HEK293T (cell line): Measurements from ENCODE around the gene GPD2.

ENCODE experiments used
- CTCF ChIA-PET: fragments of 350-600 bp; formaldehyde crosslinking; extraction: SDS; loops from one replicate; lab custom pipeline; 2021; ENCODE audit warnings: antibody characterized with exemption, inconsistent platforms; lab: Yijun Ruan, JAX
- POLR2A ChIA-PET: fragments of 350-600 bp; formaldehyde crosslinking; extraction: SDS; loops from one replicate; lab custom pipeline; 2020; ENCODE audit warnings: antibody characterized with exemption, inconsistent platforms; lab: Yijun Ruan, JAX
- DNase-seq: peaks from one replicate; pipeline ENCODE4 v3.0.0; 2012; ENCODE audit warnings: mixed read lengths; ENCODE audit errors: extremely low spot score
- ARNT ChIP-seq: fragments of 450-650 bp; IDR thresholded peaks from 2 replicates; pipeline ENCODE4 v1.6.1; 2017; ENCODE audit warnings: mild to moderate bottlenecking
- BHLHE40 ChIP-seq: fragments of 450-650 bp; IDR thresholded peaks from 2 replicates; pipeline ENCODE4 v1.6.1; 2016; ENCODE audit warnings: mild to moderate bottlenecking, moderate library complexity, borderline replicate concordance
- CTBP1 ChIP-seq: fragments of 450-650 bp; IDR thresholded peaks from 2 replicates; pipeline ENCODE4 v1.6.1; 2016; ENCODE audit warnings: borderline replicate concordance
- ELF4 ChIP-seq: fragments of 450-650 bp; IDR thresholded peaks from 2 replicates; pipeline ENCODE4 v1.6.1; 2017; ENCODE audit warnings: antibody characterized with exemption
- FOXA1 ChIP-seq: fragments of 450-650 bp; IDR thresholded peaks from 2 replicates; pipeline ENCODE4 v1.6.1; 2016; ENCODE audit warnings: mild to moderate bottlenecking
- FOXK2 ChIP-seq: fragments of 450-650 bp; IDR thresholded peaks from 2 replicates; pipeline ENCODE4 v1.6.1; 2016; ENCODE audit warnings: mild to moderate bottlenecking
- FOXM1 ChIP-seq: fragments of 450-650 bp; IDR thresholded peaks from 2 replicates; pipeline ENCODE4 v1.6.1; 2017; ENCODE audit warnings: mild to moderate bottlenecking, borderline replicate concordance
- HDGF ChIP-seq: fragments of 450-650 bp; IDR thresholded peaks from 2 replicates; pipeline ENCODE4 v1.6.1; 2017; ENCODE audit warnings: antibody characterized with exemption, borderline replicate concordance
- L3MBTL2 ChIP-seq: fragments of 450-650 bp; conservative IDR thresholded peaks from 2 replicates; pipeline ENCODE4 v1.6.1; 2016; ENCODE audit warnings: mild to moderate bottlenecking
- LEF1 ChIP-seq: fragments of 450-650 bp; IDR thresholded peaks from 2 replicates; pipeline ENCODE4 v1.6.1; 2017; ENCODE audit warnings: mild to moderate bottlenecking, borderline replicate concordance
- NFRKB ChIP-seq: fragments of 450-650 bp; IDR thresholded peaks from 2 replicates; pipeline ENCODE4 v1.6.1; 2016; ENCODE audit warnings: mild to moderate bottlenecking, moderate library complexity
- SP1 ChIP-seq: fragments of 450-650 bp; IDR thresholded peaks from 2 replicates; pipeline ENCODE4 v1.6.1; 2017
- SUZ12 ChIP-seq: fragments of 450-650 bp; IDR thresholded peaks from 2 replicates; pipeline ENCODE4 v1.6.1; 2016; ENCODE audit warnings: mild to moderate bottlenecking
- TARDBP ChIP-seq: fragments of 450-650 bp; IDR thresholded peaks from 2 replicates; pipeline ENCODE4 v1.6.1; 2016
- ZNF384 ChIP-seq: fragments of 450-650 bp; IDR thresholded peaks from 2 replicates; pipeline ENCODE4 v1.6.1; 2016
- TF ChIP-seq, protein P1 (sequence below): fragments of 450-650 bp; IDR thresholded peaks from 2 replicates; pipeline ENCODE4 v1.6.1; 2016

GPD2 gene

DNA sequence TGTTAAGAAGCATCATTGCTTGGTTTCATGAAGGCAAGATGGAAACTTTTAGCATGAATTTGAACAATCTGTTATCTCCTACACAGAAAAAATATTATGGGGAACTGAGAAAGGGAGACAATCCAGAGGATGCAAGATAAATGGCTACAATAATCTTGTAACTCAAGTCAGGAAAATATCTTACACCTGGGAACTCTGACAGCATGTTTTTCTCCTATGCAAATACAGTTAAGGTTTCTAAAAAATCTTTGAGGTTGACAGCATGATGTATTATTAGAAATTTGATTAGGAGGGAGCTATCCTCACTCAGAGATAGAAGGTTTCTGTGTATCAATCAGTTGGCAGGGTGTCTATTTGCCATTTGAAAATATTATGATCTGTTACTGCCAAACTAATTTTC, 75.6 kb downstream of the GPD2 start:
- ChIA-PET POLR2A (no interaction called here), CTCF (no interaction called here)
- TF ChIP-seq, protein P1, sequence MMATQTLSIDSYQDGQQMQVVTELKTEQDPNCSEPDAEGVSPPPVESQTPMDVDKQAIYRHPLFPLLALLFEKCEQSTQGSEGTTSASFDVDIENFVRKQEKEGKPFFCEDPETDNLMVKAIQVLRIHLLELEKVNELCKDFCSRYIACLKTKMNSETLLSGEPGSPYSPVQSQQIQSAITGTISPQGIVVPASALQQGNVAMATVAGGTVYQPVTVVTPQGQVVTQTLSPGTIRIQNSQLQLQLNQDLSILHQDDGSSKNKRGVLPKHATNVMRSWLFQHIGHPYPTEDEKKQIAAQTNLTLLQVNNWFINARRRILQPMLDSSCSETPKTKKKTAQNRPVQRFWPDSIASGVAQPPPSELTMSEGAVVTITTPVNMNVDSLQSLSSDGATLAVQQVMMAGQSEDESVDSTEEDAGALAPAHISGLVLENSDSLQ, result no peak
- no peak for TF ChIP-seq L3MBTL2
- no peak for TF ChIP-seq ZNF384
- TF ChIP-seq SUZ12, result no peak
- no peak for TF ChIP-seq LEF1
- no peak for TF ChIP-seq BHLHE40
- no peak for TF ChIP-seq ELF4
- TF ChIP-seq FOXM1, result no peak
- no peak for TF ChIP-seq FOXA1
- no peak for TF ChIP-seq FOXK2
- TF ChIP-seq TARDBP, result no peak
- TF ChIP-seq HDGF, result no peak
- DNase-seq, result no peak

- TF ChIP-seq SP1 (no peak), ARNT (no peak), FOXM1 (no peak), SUZ12 (no peak), FOXA1 (no peak), ZNF384 (no peak), BHLHE40 (no peak), LEF1 (no peak), HDGF (no peak), TARDBP (no peak), L3MBTL2 (no peak)
- TF ChIP-seq, protein P1, result no peak
- ChIA-PET CTCF (no interaction called here), POLR2A (no interaction called here)
- no peak for DNase-seq
These were observed 76.3 kb downstream of the GPD2 start for GRCh38 chr2:156512451-156512850.

DNA sequence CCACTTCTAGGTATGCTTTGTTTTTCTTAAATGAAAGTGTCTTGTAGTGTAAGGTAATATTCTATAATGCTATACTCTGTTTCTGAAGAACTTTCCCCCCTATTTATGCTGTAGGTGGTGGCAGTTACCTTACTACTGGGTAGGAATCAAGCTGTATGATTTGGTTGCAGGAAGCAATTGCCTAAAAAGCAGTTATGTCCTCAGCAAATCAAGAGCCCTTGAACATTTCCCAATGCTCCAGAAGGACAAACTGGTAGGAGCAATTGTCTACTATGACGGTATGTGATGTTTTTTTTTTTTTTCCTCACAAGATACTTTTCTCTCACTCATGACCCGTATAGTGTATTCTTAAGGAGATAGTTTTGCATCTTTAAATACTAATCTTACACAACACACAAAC, 77.0 kb downstream of the GPD2 start:
- DNase-seq, result no peak
- CTCF ChIA-PET, result no interaction called here
- no peak for TF ChIP-seq FOXM1
- no peak for TF ChIP-seq ARNT
- no peak for TF ChIP-seq L3MBTL2
- TF ChIP-seq NFRKB, result no peak
- no peak for TF ChIP-seq SP1
- no peak for TF ChIP-seq ZNF384
- TF ChIP-seq, protein P1, result no peak
- TF ChIP-seq HDGF, result no peak
- POLR2A ChIA-PET, result no interaction called here

DNA sequence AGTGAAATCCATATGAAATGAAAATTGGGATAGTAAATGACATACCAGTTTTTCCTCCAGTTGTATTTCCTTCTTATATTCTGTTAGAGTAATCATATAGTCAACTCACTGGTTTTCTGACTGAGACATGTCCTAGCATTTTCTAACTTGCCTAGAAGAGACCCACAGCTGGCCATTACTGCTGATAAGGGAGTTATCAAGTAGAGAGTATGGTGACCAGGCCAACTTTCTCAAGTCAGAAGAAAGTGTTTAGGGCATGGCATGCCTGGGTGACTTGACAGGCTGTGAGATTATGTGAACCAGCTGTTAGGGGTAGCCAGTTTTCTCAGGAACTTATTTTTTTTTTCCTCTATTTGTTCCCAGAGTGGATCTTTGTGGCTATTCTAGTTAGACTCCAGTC, 81.2 kb downstream of the GPD2 start:
- DNase-seq, result no peak
- CTCF ChIA-PET, result no interaction called here
- TF ChIP-seq ARNT (no peak), TARDBP (no peak), ELF4 (no peak), FOXA1 (no peak), BHLHE40 (no peak), HDGF (no peak), LEF1 (no peak), CTBP1 (no peak), FOXK2 (no peak), SP1 (no peak), ZNF384 (no peak), SUZ12 (no peak), L3MBTL2 (no peak), NFRKB (no peak), FOXM1 (no peak)
- TF ChIP-seq, protein P1, result no peak
- POLR2A ChIA-PET, result no interaction called here

DNA sequence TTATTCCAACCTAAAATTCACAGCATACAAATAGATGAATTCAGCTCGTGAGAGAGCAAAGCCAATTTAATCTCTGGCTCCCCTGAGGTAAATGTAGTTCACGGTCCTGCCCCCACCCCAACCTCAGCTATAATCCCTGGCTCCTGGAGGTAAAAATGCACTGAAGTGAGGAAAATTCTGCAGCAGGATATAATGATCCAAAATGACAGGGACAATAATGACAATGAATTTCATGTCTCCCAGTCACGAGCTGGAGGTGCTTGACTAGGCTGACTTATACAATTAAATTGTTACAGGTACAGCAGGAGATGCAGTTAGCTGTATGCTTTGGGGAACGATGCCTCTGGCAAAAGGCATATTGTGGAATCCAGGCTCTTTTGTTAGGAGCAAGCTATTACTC, 82.0 kb downstream of the GPD2 start:
- CTCF ChIA-PET, result no interaction called here
- no peak for DNase-seq
- POLR2A ChIA-PET, result no interaction called here
- TF ChIP-seq ARNT (no peak), L3MBTL2 (no peak), NFRKB (no peak), ZNF384 (no peak), BHLHE40 (no peak), FOXK2 (no peak), SUZ12 (no peak), FOXA1 (no peak)

DNA sequence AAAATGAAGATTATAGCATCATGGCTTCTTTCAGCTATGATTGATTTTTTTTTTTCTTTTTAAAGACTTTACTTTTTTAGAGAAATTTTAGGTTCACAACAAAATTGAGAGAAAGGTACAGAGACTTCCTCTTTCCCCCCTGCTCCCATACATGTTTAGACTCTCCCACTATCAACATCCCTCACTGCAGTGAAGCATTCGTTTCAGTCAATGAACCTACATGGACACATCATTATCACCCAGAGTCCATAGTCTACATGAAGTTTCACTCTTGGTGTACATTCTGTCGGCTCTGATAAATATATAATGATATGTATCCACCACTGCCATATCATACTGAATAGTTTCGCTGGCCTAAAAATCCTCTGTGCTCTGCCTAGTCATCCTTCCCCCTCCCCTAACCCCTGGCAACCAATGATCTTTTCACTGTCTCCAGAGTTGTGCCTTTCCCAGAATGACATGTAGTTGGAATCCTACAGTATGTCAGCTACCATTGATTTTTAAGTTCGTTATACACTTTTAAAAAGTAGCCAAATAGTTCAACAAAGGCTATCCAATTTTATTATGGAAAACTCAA, 86.8 kb downstream of the GPD2 start:
- TF ChIP-seq LEF1 (no peak), TARDBP (no peak), NFRKB (no peak), FOXK2 (no peak), SP1 (no peak), L3MBTL2 (no peak), ELF4 (no peak)
- TF ChIP-seq, protein P1, result no peak
- no peak for DNase-seq
- CTCF ChIA-PET, result interaction anchor here (0.7 kb wide), 1 partner anchor 165 kb away, joined by 4 read pairs; no protein-coding TSS in a partner anchor
- POLR2A ChIA-PET, result no interaction called here
